B cell (primary cell): ENCODE data around the gene TCEA3. TPM values are rescaled to one million over a fixed set of nuclear protein-coding genes. Genes with fewer than 3 reads are reported as not detected.

Experiments used
- ATAC-seq: fragments of 200-7000 bp; cut with Tn5 transposase; one replicate; pipeline ENCODE4 v1.10.0; 2021; ENCODE audit warnings: low read depth, mild to moderate bottlenecking, moderate number of reproducible peaks, moderate library complexity
- CTCF ChIA-PET: fragments of 350-600 bp; sonication (Branson Sonifier 250); formaldehyde crosslinking; loops from one replicate; lab custom pipeline; 2021; ENCODE audit warnings: antibody characterized with exemption, inconsistent platforms; lab: Charles Lee
- POLR2A ChIA-PET: fragments of 350-600 bp; sonication (Branson Sonifier 250); formaldehyde crosslinking; loops from one replicate; lab custom pipeline; 2021; ENCODE audit warnings: antibody characterized with exemption; lab: Charles Lee
- DNase-seq: peaks from one replicate; pipeline ENCODE4 v3.0.0; 2013
- H2AFZ ChIP-seq: 2 replicates; pipeline ENCODE4 v1.6.1; 2012; ENCODE audit warnings: mild to moderate bottlenecking, low read depth, low read length; ENCODE audit not compliant: insufficient read depth, poor library complexity, severe bottlenecking
- H3K27ac ChIP-seq, 2 donors: 1 replicate in 1 of 2; 2 replicates in 1 of 2; pipeline ENCODE4 v1.5.1; 2012 to 2013; ENCODE audit warnings: low read length in 2 of 2, mild to moderate bottlenecking in 2 of 2, moderate library complexity in 1 of 2
- H3K27me3 ChIP-seq, 4 experiments: fragments of 200-600 bp in 1 of 4; sonication (generic) in 1 of 4; replicated peaks in 1 of 4; 1 replicate in 2 of 4; 2 replicates in 2 of 4; pipeline versions ENCODE4 v1.6.1 to v1.7.0; 2013 to 2016; ENCODE audit warnings: low read length in 3 of 4, mild to moderate bottlenecking in 2 of 4, mixed read lengths in 1 of 4, moderate library complexity in 1 of 4; ENCODE audit not compliant: insufficient read depth in 4 of 4, control insufficient read depth in 3 of 4; ENCODE audit errors: control extremely low read depth in 1 of 4
- H3K36me3 ChIP-seq, 2 experiments: replicated peaks in 1 of 2; 1 replicate in 1 of 2; 2 replicates in 1 of 2; pipeline versions ENCODE4 v1.6.1 to v1.7.1; 2013; ENCODE audit warnings: low read length in 1 of 2; ENCODE audit not compliant: insufficient read depth in 2 of 2, control insufficient read depth in 1 of 2; ENCODE audit errors: control extremely low read depth in 1 of 2, extremely low read depth in 1 of 2
- H3K4me1 ChIP-seq, 2 donors: fragments of 200-600 bp in 1 of 2; sonication (generic) in 1 of 2; 1 replicate in 1 of 2; 2 replicates in 1 of 2; pipeline versions ENCODE4 v1.5.1 to v1.6.1; 2013 to 2017; ENCODE audit warnings: low read length in 2 of 2; ENCODE audit not compliant: control insufficient read depth in 2 of 2, insufficient read depth in 2 of 2
- H3K4me2 ChIP-seq: replicated peaks from 2 replicates; pipeline ENCODE3; 2012; ENCODE audit warnings: mild to moderate bottlenecking, low read depth, low read length; ENCODE audit not compliant: poor library complexity, severe bottlenecking
- H3K4me3 ChIP-seq, 5 experiments: fragments of 200-600 bp in 1 of 5; sonication (generic) in 1 of 5; 1 replicate in 3 of 5; 2 replicates in 2 of 5; pipeline versions ENCODE4 v1.5.1 to v1.7.0; 2011 to 2016; ENCODE audit warnings: low read length in 4 of 5, mild to moderate bottlenecking in 4 of 5, low read depth in 2 of 5, control low read depth in 1 of 5, moderate library complexity in 1 of 5; ENCODE audit not compliant: insufficient read depth in 1 of 5; ENCODE audit errors: control extremely low read depth in 1 of 5, extremely low read depth in 1 of 5
- H3K79me2 ChIP-seq: fragments of 200-600 bp; sonication (generic); one replicate; pipeline ENCODE4 v1.6.0; 2016; ENCODE audit warnings: low read length; ENCODE audit not compliant: control insufficient read depth, insufficient read depth
- H3K9ac ChIP-seq: fragments of 200-600 bp; sonication (generic); 2 replicates; pipeline ENCODE4 v1.6.1; 2017; ENCODE audit warnings: mild to moderate bottlenecking, low read length, moderate library complexity
- H3K9me3 ChIP-seq, 3 donors: one replicate each; pipeline versions ENCODE4 v1.6.1 to v1.7.1; 2013; ENCODE audit warnings: low read length in 2 of 3; ENCODE audit not compliant: control insufficient read depth in 2 of 3, insufficient read depth in 1 of 3; ENCODE audit errors: control extremely low read depth in 1 of 3
- H4K20me1 ChIP-seq: 2 replicates; pipeline ENCODE4 v1.6.0; 2012; ENCODE audit warnings: mild to moderate bottlenecking, low read length; ENCODE audit not compliant: insufficient read depth, control insufficient read depth, poor library complexity, severe bottlenecking
- H3K27ac Mint-ChIP-seq: one replicate; pipeline ENCODE4 v1.8.0; 2021; ENCODE audit warnings: mixed read lengths
- H3K27me3 Mint-ChIP-seq: one replicate; pipeline ENCODE4 v1.8.0; 2021; ENCODE audit warnings: mixed read lengths
- H3K4me1 Mint-ChIP-seq: one replicate; pipeline ENCODE4 v1.8.0; 2021; ENCODE audit warnings: mixed read lengths
- H3K4me3 Mint-ChIP-seq: one replicate; pipeline ENCODE4 v1.8.0; 2021; ENCODE audit warnings: mixed read lengths
- H3K9me3 Mint-ChIP-seq: one replicate; pipeline ENCODE4 v1.8.0; 2022; ENCODE audit warnings: mixed read lengths; ENCODE audit not compliant: insufficient read depth
- CTCF ChIP-seq: fragments of 200-600 bp; IDR thresholded peaks from one replicate; pipeline ENCODE4 v1.8.0; 2022; ENCODE audit warnings: antibody characterized with exemption, mild to moderate bottlenecking
- EZH2 ChIP-seq: IDR thresholded peaks from 2 replicates; pipeline ENCODE4 v1.6.1; 2012; ENCODE audit warnings: borderline replicate concordance, low read depth, mild to moderate bottlenecking, moderate library complexity, low read length; ENCODE audit not compliant: insufficient read depth, poor library complexity, severe bottlenecking
- WGBS: methylation state at CpG from one replicate; pipeline ENCODE4 v1.1.5; 2013; ENCODE audit warnings: missing lambda C conversion rate; ENCODE audit not compliant: insufficient coverage; 5-methylcytosine and 5-hydroxymethylcytosine counted together
- intact Hi-C: fragments of 100-400 bp; cut with micrococcal nuclease; formaldehyde crosslinking; loops from one replicate; pipeline ENCODE4 v1.10.0; 2022
- polyA plus RNA-seq: library from polyadenylated mRNA; depleted of rRNA; stranded (reverse); fragments of >200 nt; gene quantifications from 2 replicates; pipeline ENCODE4 v1.2.3, GENCODE V29; 2012
- total RNA-seq, 2 donors: library from RNA; stranded (reverse); fragments of 120-200 nt in 1 of 2; gene quantifications; 1 replicate in 1 of 2; 2 replicates in 1 of 2; pipeline versions ENCODE4 v1.2.3 to v1.2.4, GENCODE V29; 2013 to 2022

TCEA3 gene
- total and polyA plus RNA-seq, 2 donors (not counting 1 experiment from before 2014, with no cell fraction given): 0.22 TPM; not detected in 1

GRCh38 chr1:23395154-23395724 lies 29.3 kb downstream of the TCEA3 start:
- no peak overlapping the region for H3K4me3 Mint-ChIP-seq

More at GRCh38 chr1:23395154-23395724, 29.3 kb downstream of the TCEA3 start:
- DNase-seq (no peak), ATAC-seq (no peak)
- H3K27ac Mint-ChIP-seq: no peak overlapping the region
- no peaks in the 10 kb centered on the region for H3K36me3 ChIP-seq
- POLR2A ChIA-PET: no interaction called here
- H3K9me3 Mint-ChIP-seq: no peaks in the 10 kb centered on the region
- peaks cover 0 to 3% (median 0%) of the 10 kb centered on the region in 4 experiments for H3K27me3 ChIP-seq
- no peak overlapping the region for H3K4me2 ChIP-seq
- intact Hi-C loops: no loop called here
- H2AFZ ChIP-seq: no peak overlapping the region
- no peaks in the 10 kb centered on the region for H3K4me1 ChIP-seq
- no peaks in the 10 kb centered on the region for H3K79me2 ChIP-seq
- no peaks in the 10 kb centered on the region for H4K20me1 ChIP-seq
- no peak overlapping the region for H3K9ac ChIP-seq
- no peaks in the 10 kb centered on the region for H3K9me3 ChIP-seq
- no peak overlapping the region for H3K4me3 ChIP-seq
- 100% methylated on average over 1 of the region's 8 CpGs for WGBS
- H3K4me1 Mint-ChIP-seq: no peaks in the 10 kb centered on the region
- TF ChIP-seq EZH2 (no peak), CTCF (no peak)
- no peak overlapping the region for H3K27ac ChIP-seq
- CTCF ChIA-PET: interaction anchor here (0.7 to 2.0 kb wide), 2 partner anchors 8 to 125 kb away, joined by 4 to 11 read pairs; no protein-coding TSS in a partner anchor
- peaks cover 25% of the 10 kb centered on the region for H3K27me3 Mint-ChIP-seq
